ENCODE results near the gene TRAF4.
"Not testable (repeated sequence)": the region's sequence is repeated elsewhere in the genome, so short reads cannot be mapped to it uniquely, and the experiment has no call there.

Gene TRAF4

GRCh38 chr17:28794846-28795441 is 51.1 kb downstream of the TRAF4 start:
- not testable (repeated sequence) for H3K9me3 ChIP-seq (ENCODE audit: low read length); H3K27me3 ChIP-seq (ENCODE audit: control insufficient read depth in 1 of 2, insufficient read depth in 2 of 2, low read length in 2 of 2); H3K27ac ChIP-seq (ENCODE audit: low read depth, low read length); H3K9ac ChIP-seq (ENCODE audit: low read length); H3K4me3 ChIP-seq (ENCODE audit: low read depth in 1 of 2, low read length in 2 of 2); H3K36me3 ChIP-seq (ENCODE audit: insufficient read depth, low read length); H3K4me1 ChIP-seq (ENCODE audit: insufficient read depth, low read length)

DNA sequence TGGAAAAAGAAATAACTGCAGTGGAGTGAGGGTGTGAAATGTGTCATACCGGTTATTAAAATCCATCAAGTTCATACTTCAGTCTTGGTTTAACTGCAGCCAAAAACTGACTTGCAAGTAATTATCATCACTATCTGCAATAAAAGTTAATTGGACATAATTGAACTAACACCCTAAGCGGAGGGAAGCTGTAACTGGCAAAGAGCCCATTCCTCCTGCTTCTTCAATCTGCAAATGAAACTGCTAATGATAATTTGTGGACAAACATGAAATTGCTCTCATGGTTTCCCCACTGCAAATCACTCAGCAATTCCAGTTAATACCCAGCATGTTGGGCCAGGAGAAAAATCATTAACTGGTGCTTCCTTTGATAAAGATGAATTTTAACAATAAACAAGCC is 52.3 kb downstream of the TRAF4 start:
- no peaks in the 10 kb centered on the region for H3K36me3 ChIP-seq (ENCODE audit: insufficient read depth, low read length)
- H3K4me1 ChIP-seq (ENCODE audit: insufficient read depth, low read length): no peaks in the 10 kb centered on the region
- no peaks in the 10 kb centered on the region for H3K9me3 ChIP-seq (ENCODE audit: low read length)
- no peak overlapping the region for H3K9ac ChIP-seq (ENCODE audit: low read length)
- H3K27me3 ChIP-seq (ENCODE audit: control insufficient read depth in 1 of 2, insufficient read depth in 2 of 2, low read length in 2 of 2): no peaks in the 10 kb centered on the region
- no peak overlapping the region for H3K27ac ChIP-seq (ENCODE audit: low read depth, low read length)
- H3K4me3 ChIP-seq (ENCODE audit: low read depth in 1 of 2, low read length in 2 of 2): no peak overlapping the region

Data from muscle layer of colon (tissue), 2 donors.